ENCODE measurements around the gene CHRNA7.

Gene CHRNA7

DNA sequence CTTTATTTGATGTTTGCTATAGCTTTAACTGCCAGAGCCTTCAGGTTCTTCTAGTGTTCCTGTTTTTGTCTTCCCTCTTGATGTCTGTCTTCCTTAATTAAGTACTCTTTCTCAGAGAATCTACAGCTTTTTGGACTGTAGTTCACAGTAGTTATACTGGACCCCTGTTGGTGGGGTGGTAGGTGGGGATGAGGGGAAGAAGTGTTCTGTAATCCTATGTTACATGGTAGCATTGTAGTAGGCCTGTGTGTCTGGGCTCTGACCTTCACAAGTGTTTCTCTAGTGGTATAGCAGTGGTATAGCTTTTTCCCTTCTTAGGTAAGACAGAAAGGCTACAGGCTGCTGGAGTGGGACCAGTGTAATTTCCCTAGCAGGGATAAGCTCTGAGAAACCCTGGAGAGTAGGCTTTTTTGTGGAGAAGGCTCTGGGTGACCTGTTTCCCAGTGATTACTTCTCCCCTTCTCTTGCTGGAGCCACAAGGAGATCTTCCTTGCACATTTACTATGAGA, 59.6 kb downstream of the CHRNA7 start:
- no peak for DNase-seq

DNA sequence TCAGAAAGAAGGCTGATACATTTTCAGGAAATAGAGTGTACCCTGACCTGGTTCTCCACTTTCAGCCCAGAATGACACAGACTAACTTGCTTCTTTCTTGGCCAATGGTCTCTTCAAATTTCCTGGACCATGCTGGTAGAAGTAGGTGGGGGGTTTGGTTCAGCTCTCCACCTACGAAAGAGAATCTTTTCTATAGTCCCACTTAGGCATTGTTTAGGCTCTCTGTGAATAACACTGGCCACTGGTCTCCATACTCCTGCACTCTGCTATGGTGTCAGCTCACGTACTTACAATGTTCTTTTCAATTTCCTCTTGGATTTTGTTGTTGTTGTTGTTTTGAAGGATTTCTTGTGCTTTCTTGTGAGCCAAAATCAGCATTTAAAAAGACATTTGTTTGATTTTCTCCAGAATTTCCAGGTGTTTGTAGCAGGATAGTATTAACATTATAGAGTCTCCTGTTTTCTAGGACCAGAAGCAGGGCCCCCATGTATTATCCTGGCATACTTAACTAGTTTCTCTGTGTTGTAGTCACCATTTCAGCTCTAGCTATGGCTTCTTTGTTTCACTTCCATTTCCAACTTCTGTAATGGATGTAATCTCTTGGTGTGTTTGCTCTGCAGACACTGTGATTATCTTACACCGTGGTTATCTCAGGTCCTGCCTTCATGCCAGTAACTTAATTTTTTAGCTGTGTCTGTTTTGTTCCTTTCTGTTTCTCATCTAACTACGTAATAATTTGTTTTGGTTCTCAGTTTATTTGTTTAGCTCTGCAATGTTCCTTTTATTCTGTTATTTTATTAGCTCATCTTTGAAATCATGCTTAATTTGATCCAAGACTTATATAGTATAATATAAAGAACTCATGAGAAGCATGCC, 61.4 kb downstream of the CHRNA7 start:
- DNase-seq: no peak

DNA sequence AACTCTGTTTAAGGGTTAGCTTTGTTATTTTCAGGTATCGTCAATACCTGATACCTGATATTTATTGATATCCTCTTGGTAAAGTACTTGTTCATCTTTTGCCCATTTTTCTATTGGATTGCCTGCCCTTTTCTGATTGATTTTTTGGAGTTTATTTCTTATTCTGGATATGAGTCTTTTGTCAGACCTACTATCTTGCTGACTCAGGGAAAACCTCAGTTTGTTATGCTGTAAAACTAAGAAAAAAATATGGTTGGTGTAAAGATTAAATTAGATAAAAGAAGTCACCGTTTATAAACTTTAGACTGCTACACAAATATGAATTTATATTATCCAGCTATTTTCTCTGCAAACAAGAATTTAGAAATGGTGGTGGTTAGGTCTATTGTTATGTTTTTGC, 65.9 kb downstream of the CHRNA7 start:
- DNase-seq: no peak

DNA sequence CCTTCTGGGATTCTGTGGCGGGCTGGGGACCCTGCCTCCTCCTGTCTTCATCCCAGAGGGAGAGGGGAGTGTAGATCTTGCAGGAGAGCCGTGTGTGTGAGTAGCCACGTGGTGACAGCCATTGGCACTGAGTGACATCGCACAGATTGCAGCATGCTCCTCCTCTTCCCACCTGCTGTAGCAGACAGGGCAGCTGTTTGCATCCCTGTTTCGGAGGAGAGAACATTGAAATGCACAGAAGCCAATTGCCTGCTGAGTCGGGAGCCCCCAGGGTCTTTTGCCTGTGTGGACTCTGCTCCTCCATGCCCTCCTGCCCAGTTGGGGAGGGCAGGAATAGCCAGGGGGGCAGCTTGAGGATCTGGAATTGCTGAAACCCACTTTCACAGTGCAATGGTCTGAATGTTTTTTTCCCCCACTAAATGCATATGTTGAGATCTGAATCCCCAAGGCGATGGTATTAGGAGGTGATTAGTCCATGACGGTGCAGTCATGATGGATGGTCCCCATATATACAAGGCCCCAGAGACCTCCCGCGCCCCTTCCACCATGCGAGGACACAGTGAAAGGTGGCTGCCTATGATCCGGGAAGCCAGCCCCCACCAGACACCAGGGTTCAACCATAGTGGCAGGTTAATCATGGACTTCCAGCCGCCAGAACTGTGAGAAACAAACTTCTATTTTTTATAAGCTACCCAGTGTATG, 66.8 kb downstream of the CHRNA7 start:
- no peak for DNase-seq

DNA sequence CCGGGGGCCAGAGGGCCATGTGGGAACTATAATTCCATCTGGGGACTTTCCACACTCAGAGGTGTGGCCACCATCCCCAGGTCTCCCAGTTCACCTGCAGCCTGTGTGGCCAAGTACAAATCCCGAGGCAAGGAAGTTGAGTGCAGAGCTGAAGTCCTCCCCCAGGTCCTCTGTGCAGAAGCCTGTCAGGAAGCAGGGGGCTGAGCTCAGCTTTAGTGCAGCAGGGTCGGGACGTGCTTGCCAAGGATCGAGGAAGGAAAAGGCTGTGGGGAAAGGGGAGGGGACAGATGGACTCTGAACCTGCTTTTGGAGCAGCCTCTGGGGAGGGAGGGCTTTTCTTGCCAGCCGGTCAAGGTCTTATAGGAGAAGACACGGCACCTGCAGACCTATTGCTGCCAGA, 67.7 kb downstream of the CHRNA7 start:
- no peak for DNase-seq

DNA sequence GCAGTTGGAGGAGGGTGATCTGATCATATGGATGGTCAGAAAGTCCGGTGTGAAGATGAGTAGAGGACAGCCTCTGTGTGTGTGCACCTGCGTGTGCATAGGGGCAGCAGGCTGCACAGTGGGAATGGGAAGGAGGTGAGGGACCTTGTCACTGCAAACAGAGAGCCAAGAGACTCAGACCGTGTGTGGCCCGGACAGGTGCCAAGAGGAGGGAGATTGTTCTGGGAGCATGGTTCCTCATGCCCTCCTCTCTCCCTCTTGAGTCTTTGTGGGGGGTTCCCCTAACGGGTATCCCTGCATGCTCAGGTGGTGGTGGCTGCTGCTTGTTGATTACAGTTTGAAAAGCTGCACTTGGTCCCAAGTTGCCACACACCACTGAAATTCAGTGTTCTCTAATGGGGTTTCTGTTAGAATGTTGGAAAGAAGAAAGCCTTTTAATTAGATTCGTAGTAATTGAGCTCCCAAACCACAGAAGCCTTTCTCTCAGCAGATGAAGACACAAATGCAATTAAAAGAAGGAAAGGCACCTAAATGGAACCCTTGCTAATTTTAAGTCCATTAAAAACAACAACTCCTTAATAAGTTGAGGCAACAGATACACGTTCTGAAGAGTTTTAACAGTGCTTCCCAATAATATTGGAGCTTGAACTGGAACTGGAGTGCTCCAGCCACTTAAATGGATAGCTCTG, 68.9 kb downstream of the CHRNA7 start:
- no peak for DNase-seq

DNA sequence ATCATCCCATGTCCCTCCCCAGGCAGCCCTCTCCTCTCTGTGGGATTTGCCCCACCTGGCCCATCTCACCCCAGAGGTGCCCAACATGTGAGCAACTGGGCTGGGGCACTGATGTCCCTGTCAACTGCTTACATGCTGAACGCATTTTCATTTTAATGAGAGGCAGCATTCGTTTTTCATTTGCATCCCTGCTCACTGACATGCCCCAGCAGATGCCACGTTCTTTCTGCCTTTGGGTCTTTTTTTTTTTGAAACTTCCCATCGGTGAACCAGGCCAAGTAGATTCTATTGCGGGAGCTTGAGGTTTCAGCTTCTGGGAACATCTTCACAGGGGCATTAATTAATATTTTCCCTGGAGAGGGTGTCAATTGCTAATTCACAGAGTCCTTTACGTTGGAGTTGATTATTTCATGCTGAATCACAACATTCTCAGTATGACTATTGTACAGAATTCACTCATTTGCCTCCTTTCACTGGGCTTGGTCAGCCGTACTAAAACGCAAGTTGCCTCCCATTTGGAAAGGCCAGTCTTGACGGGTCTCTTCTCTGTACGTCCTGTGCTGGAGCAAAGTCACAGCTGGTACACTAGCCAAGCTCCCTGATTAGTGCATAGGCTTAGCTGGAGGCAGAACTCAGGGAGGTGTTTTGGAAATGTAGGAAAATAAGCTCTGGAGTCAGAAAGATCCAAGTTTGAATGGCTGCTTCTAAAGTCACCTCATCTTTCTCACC, 69.8 kb downstream of the CHRNA7 start:
- no peak for DNase-seq

DNA sequence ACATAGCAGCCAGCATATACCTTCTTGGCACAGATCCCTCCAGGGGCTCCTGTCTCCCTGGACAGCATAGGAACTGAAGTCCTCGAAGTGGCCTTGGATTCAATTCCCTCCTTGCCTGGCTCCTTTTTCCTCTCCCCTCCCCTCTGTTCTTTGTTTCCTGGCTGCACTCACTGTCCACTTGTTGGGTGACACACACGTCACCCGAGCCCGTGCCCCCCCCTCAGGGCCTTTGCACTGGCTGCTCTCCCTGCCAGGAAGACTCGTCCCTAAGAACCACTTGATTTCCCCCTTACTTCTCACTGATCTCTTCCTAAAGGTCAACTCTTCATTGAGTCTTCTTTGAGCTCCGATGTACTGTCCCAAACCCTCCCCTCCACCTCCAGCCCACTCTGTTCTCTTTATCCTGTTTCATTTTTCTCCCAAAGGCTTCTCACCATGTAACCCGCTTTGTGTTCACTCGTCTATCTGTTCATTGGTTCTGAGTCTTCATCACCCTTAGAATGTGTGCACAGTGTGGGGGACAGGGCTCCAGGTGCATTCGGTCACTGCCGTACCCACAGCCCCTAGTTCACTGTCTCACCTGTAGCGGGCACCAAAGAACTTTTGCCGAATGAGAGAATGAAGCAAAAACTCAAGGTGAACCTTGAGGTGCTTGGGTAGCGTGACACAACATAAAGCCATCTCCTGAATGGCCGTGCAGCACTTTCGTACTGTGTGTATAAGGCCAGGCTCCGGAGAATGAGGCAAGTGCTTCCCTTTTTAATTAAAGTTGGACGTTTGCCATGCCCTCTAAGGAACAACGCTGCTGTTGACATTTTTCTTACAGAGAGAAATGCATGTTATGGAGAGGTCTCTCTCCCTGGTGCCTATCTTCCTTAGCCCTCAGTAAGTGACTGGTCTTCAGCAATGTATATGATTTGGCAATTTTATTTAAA, 74.0 kb downstream of the CHRNA7 start:
- DNase-seq: no peak

DNA sequence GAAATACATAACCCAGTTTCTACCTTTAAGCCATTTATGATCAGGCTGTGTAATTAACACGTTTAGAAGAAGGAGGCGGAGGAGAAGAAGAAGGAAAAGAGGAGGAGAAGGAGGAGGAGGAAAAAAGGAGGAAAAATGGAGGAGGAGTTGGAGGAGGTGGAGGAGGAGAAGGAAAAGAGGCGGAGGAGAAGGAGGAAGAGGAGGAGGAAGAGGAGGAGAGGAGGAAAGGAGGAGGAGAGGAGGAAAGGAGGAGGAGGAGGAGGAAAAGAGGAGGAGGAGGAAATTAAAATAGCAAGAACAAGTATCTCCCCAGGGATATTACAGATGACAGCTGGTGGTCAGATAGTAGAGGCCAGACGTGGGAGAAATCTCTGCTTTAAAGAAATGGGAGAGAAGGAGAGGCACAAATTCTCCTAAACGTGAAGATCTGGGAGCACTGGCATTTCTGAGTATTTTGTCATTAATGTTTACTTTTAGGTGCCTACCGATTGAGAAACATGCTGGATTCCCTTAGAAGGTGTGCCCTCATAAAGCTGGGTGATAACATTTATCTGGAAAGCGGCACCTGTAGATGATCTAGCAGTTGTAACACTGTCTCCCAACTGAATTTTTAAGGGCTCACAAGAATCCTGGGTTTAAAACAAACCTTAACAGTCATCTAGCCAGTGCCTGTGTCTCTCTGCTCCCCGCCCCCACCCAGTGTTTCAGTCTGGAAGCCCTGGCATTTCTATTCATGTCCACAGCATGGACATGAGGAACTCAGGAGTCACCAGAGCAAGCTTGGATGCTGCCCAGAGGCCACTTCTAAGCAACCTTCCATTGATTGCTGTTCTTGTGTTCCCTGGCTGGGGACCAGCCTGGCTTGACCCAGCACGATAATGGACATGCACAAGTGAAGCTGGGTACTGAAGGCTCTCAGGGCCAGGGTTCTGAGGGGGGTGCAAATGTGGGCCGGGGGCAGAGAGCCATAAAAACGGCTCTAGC, 75.2 kb downstream of the CHRNA7 start:
- DNase-seq: no peak

DNA sequence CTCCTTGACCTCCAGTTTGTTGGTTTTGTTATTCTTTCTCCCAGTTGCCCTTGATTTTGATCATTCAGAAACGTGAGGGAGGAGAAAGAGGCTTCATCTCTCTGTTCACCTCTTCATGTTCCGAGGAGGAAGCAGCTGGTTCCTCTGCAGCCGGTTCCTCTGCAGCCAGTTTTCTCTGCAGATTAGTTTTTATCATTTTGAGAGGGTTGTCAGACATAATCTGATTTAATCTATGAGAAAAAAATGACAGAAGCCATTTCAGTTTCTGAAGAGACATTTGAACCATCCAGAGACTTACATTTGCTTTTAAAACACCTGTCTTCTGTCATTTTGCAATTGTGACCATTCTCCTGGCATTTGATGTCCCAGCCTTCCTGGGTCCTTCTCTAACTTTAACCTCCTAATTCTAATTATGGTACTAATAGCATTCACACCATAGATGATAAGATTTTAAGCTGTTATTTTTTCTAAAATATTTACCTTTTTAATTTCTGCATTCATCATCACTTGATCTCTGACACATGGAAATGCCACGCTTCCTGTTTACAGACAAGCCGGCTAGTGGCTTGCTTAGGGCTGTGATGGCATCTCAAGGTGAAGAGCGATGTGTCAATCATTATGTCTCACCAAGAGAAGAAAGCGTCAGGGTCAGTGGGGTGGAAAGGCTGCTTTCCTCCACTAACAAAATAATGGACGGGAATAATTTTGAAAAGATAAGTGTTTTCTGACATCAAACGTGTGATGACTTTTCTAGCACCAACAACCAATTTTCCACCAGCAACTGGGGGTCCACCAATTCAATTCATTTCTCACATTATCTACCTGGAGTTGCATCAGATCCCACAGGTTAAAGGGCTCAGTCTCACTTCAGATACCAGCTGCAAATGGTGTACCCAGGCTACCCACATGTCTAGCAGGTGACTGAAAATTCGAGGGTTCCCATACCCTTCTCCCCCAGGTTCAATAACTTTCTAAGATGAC, 76.4 kb downstream of the CHRNA7 start:
- no peak for DNase-seq

DNA sequence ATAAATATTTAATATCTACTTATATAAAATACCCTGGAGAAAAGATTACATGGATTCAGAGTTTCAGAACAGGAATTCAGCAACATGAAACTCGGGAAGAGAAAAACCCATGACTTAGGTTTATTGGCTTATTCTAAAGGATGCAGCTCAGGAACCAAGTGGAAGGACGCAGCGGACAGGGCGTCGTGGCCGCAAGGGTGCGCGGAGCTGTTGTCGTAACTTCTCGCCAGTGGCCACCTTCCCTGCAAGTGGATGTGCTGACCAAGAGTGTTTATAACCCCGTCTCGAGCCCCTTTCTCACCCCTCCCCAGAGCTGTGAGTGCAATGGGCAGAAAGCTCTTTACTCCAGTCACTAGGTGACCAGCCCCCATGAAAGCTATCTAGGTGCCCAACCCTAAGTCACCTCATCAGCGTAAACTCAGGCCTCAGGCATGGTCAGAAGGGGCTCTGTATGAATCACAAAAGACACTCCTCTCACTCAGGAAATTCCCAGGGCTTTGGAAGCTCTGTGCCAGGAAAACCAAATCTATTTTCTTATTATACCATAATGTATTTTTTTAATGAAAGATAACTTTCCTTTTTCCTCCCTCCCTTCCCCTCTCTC, 77.3 kb downstream of the CHRNA7 start:
- no peak for DNase-seq

DNA sequence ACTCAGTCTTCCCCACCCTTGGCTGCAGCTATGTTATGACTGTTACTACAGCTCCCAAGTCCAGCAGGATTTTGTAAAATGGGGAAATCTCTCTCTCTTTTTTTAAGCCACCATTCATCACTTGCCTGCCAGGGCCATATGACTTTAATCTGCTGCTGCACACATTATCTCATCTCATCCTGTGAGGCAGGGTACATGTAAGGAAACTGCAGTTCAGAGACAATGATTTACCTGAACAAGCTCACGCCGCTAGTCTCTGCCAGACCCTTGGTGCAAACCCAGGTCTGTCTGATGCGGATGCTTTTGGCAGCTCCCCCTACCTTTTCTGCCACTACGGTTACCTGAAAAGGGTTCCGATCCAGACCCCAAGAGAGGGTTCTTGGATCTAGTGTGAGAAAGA, 78.3 kb downstream of the CHRNA7 start:
- no peak for DNase-seq

DNA sequence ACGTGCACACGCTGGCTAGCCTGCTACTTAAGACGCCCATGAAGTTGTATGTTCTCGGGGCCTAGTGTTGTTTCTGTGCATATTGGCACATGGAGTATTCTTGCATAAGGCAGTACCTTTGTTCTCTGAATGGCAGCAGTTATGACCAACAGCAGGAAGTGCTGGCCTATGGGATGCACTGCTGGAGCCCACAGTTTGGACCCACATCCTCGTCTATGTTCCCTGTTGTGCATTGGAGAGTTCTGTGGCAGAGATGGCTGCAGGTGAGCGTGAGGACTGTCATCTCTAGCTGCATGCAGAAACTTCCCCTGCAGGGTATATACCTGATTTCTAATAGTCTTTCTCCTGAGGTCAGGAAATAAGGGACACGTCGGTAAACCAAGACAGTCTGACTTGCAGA, 81.8 kb downstream of the CHRNA7 start:
- no peak for DNase-seq

DNA sequence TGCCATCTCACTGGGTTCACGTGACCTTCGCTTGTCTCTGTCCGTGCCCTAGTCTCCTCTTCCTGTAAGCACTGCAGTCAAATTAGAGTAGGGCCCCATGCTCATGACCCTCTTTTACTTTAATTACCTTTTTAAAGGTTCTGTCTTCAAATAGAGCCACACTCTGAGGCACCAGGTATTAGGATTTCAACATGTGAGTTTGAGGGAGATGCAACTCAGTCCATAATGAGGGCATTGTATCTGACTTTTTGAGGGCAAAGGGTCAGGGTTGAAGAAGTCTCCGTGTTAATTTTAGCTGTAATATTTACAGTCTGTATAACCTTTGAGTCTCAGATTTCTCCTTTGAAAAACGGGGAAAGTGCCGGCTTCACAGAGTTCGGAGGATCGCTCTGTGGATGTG, 82.9 kb downstream of the CHRNA7 start:
- no peak for DNase-seq

DNA sequence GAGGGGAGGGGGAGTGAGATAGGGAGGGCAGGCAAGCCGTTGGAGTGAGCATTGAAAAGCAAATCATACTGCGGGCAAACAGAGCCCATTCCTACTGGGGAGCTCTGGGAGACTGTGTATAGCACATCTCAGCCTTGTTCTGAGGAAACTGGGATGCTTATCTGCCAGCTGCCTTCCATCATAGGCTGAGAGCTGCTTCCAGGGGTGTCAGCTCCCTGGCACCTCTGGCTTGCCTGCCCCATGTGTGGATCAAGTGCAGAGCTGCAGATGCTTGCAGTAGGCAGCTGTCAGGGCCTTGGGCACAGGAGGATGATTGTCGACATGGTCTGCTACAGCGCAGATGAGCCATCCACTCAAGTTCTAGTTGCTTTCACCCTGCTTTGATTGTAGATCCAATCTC, 86.8 kb downstream of the CHRNA7 start:
- DNase-seq: no peak

DNA sequence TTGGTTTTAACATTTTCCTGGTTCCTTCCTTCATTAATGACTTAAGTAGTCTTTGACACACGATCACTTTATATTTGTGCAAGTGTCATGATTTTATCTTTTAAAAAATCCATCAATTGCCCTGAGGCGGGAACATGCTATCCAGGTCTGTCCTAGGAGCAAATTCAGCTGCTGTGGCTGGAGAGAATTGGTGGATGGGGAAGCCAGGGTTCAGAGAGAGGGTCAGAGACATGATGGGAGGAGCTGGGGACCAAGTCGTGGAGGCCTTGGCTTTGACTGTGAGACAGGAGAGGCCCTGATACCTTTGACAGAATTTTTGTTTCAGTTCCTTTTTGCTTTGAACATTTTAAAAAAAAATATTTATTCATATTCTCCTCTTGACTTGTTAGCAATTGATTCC, 89.0 kb downstream of the CHRNA7 start:
- DNase-seq: no peak

DNA sequence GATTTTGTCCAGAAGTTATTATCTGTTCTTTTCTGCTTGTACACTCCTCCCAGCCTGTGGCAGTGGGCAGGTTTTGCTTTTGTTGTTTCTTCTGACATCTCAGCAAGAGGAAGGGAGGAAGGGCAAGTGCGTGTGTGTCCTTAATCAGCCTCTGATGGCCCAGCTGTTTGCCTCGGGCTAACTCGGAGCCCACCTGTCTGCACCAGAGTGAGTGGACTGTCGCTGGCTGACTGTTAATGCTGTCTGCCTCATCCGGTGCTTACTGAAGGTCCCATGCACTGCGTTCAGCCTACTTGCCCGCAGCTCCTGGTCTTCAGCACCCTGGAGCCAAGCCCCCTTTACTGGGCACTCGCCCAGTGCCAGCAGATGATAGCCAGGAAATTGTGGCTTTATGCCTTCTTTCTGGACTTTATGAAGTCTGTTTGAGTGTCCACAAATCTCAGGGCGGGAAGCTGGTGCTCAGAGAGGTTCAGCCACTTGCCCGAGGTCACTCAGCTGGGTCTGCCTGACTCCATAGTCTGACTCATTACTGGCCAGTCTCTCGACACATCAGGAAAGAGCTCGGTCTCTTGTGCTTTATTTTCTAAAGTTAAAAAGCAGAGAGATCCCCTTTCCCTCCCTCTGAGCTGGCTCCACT, 89.5 kb downstream of the CHRNA7 start:
- DNase-seq: no peak

All from activated CD4-positive, alpha-beta T cell treated with anti-CD3 and anti-CD28 coated beads for 4 hours (primary cell).